COR-L47 (cell line): ENCODE data around the gene NPC1.
"Not testable (repeated sequence)": the region's sequence is repeated elsewhere in the genome, so short reads cannot be mapped to it uniquely, and the experiment has no call there.

ENCODE experiments used
- DNase-seq: peaks from one replicate; lab custom pipeline; 2025; lab: John Stamatoyannopoulos, UW

The NPC1 gene

GRCh38 chr18:23609390-23610023 is 23.2 kb upstream of the NPC1 start:
- no peak for DNase-seq

- DNase-seq = no peak
These were observed 21.9 kb upstream of the NPC1 start for GRCh38 chr18:23608211-23608610.

- DNase-seq = no peak
These were observed 19.6 kb upstream of the NPC1 start for GRCh38 chr18:23605941-23606340.

- DNase-seq = no peak
These were observed 13.5 kb upstream of the NPC1 start for GRCh38 chr18:23599809-23600208.

- no peak for DNase-seq
These were observed 9.9 kb upstream of the NPC1 start for GRCh38 chr18:23596183-23596582.

- DNase-seq = no peak
These were observed 9.3 kb upstream of the NPC1 start for GRCh38 chr18:23595591-23595990.

GRCh38 chr18:23593720-23594119 is 7.4 kb upstream of the NPC1 start:
- DNase-seq = no peak

GRCh38 chr18:23592911-23593310 is 6.6 kb upstream of the NPC1 start:
- no peak for DNase-seq

GRCh38 chr18:23591011-23591410 is 4.7 kb upstream of the NPC1 start:
- no peak for DNase-seq

GRCh38 chr18:23588836-23589560 is 2.7 kb upstream of the NPC1 start:
- no peak for DNase-seq

- DNase-seq = no peak
These were observed 925 bp upstream of the NPC1 start for GRCh38 chr18:23587220-23587642.

- DNase-seq = no peak
These were observed 433 bp downstream of the NPC1 start for GRCh38 chr18:23585897-23586248.

GRCh38 chr18:23585007-23585871 is 1.1 kb downstream of the NPC1 start:
- DNase-seq = no peak

GRCh38 chr18:23584019-23584983 is 2.0 kb downstream of the NPC1 start:
- DNase-seq = no peak

GRCh38 chr18:23583071-23583865 is 3.0 kb downstream of the NPC1 start:
- DNase-seq = no peak

GRCh38 chr18:23580677-23581367 is 5.5 kb downstream of the NPC1 start:
- DNase-seq = no peak

- no peak for DNase-seq
These were observed 7.2 kb downstream of the NPC1 start for GRCh38 chr18:23578891-23579653.

GRCh38 chr18:23578067-23578701 is 8.1 kb downstream of the NPC1 start:
- no peak for DNase-seq

- not testable (repeated sequence) for DNase-seq
These were observed 8.8 kb downstream of the NPC1 start for GRCh38 chr18:23577521-23577920.
